ENCODE results near the gene COPG1.
A peak's percentile ranks its signal among the peaks of the same experiment; 100 is the strongest.

The COPG1 gene

DNA sequence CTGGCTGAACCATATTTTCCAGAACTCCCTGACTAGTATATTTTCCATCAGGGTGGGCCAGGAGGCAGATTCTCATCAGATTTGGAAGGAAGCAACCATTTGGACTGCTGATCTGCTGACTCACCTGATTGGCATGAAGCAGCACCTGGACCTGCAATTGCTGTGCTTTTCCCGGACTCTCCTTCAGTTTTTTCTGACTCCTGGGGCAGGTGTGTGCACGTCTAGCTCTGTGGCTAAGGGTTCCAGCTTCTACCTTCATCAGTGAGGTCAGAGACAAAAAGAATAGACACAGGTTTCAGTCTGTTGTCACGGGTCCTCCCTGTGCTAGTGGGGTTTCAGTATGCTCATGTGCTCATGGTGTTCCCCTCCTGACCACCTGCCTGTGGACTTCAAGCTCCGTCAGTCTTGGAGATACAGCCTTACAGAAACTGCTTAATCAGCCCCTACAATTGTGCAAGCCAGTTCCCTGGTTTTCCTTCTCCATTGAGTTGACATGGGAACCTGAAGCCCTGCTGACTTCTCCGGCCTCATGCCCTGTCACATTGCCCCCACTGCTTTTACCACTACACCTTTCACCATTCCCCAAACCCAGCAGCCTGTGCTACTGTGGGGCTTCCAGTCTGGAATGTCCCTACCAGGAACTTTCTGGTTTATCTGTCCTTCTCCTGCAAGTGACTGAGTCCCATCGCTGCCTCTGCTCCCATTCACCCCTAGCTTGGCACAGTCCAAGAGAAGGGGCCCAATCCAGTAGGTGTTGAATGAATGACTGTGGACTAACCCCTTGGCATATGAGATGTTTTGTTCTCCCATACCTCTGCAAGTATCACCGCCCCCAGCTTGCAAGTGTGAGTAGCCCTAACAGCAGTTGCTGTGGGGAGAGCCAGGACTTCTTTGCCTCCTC, 61.0 kb downstream of the COPG1 start:
- no peak for DNase-seq (ENCODE audit: low read depth, low spot score)
- no peak overlapping the region for H3K4me3 ChIP-seq (ENCODE audit: low read length)

DNA sequence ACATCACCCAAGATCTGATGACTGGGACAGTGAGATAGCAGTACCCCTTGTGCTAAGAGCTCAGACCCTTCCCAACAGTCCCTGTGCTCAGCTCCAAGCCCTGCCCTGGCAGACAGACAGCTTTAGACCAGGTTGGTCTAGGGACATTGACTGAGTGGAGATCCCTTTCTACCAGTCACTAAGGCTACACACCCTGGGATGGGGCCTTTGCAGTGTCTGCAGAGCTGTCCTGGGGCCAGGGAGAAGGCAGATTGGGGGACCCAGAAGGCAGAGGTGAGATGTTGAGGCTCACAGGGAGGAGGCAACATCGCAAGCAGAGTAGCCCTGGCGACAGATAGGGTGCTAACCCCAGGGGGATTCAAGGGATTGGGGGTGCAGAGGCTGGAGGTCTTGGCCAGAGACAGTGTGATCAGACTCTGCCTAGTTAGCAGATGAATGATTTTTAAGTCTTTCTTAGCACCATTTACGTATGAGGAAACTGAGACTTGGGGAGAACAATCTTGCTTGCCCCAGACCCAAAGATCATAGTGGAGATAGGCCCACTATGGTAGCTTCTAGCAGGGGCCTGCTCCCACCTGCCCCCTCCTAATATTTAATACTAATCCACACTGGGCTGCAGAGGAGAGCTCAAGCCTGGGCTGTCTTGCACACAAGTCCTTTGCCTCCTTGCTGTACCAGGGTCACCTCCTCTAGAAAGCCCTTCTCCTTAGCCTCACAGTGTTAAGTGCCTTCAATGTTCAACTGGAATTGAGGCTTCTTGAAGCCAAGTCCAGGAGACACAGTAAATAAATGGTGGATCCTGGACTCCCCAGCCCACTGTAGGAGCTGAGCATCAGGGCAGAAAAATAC, 61.9 kb downstream of the COPG1 start:
- no peak for DNase-seq (ENCODE audit: low read depth, low spot score)
- H3K4me3 ChIP-seq (ENCODE audit: low read length) = no peak overlapping the region

DNA sequence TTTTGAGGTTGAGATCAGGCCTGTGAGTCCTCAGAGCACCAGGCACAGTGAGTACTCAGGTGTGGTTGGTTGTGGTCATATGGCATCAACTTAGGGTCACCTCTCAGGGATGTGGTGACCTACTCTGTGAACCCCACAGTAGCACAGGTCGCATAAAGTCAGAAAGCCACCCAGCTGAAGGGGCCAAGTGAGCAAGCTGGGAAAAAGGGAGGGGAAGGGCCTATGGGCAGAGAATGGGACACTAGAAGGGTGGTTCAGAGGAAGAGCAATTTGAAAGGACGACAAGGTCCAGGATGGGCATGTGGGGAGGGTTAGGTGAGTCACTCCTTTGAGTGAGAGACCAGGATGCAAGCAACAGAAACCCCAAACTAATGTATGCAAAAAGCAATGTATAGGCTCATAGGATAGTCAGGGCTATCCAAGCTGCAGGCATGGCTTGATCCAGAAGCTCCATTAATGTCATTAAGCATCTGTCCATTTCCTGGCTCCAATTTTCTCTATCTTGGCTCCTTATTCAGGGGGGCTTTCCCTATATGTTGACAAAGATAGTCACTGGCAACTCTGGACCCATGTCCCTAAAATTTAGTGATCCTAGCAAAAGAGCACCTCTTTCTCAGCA, 62.7 kb downstream of the COPG1 start:
- no peak for DNase-seq (ENCODE audit: low read depth, low spot score)
- H3K4me3 ChIP-seq (ENCODE audit: low read length) = no peak overlapping the region

DNA sequence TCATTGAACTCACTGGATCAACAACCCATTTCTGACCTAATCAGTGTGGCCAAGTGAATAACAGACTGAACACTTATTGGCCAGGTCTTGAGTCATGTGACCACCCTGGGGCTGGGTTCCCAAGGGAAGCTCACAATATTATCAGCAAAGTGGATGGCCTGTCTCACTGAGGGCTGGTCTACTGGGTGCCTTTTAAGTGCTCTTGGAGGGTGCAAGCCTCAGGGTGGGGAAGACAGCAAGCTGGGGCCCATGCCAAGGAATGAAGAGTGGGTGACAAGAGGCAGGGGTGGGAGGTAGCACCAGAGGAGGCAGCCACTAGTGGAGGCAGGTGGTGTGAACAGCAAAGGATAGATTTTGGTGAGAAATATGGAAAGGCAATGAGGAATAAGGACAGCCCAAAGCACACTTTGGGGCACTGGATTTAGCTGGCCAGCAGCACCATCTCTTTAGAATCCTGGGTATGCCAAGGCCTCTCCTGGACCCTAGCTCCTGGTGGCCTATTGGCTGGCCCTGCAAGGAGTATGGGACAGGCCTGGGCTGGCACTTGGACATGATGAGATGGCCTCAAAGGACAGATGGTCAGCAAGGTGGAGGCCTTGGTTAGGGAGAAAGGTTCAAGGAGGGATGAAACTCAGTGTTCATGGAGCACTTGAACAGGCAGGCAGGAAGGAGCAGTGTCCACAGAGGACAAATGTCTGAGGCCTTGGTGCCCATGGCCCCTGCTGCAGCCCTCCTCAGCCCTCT, 63.4 kb downstream of the COPG1 start:
- DNase-seq (ENCODE audit: low read depth, low spot score) = no peak
- H3K4me3 ChIP-seq (ENCODE audit: low read length) = no peak overlapping the region

DNA sequence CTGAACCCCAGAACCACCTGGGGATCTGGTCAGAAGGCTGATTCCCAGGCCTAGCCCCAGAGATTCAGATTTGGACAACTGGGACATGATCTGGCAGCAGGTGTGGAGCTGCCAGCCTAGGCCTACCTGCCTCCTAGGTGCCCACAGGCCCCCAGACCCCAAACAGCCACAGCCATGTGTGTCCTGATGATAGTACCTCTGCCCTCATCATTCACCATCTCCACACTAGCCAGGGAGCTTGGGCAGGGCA, 63.9 kb downstream of the COPG1 start:
- H3K4me3 ChIP-seq (ENCODE audit: low read length) = no peak overlapping the region
- DNase-seq (ENCODE audit: low read depth, low spot score) = no peak

DNA sequence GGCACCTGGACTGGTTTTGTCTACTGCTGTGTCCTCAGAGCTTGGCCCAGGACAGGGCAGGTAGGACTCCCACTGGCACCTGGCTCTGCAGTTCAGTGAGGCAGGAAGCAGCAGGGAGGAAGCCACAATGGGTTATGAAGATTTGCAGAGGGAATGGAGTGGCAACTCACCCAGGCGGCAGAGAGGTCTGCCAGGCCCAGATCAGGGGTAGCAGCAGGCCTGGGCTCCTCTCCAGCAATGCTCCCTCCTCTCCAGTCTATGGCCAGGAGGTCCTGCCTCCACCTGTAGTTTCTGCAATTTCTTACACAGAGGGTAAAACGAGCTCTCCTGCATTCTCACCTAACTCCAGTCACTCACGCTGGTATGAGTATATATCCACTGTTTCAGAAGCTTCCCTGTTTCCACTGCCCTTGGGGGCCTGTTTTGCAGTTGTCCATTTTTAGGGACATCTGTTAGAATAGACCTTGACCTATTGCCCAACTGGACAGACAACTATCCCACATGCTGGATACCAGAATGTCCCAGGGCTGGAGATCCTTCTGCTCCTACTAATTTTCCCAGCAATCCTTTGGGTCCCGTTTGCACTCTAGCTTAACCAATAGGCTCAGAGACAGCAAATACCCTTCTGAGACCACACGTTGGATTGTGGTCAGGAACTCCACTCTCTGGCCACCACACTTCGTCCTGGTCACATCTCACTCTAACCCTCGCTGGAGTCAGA, 64.4 kb downstream of the COPG1 start:
- H3K4me3 ChIP-seq (ENCODE audit: low read length) = peak overlapping the region; percentile 90
- no peak for DNase-seq (ENCODE audit: low read depth, low spot score)

DNA sequence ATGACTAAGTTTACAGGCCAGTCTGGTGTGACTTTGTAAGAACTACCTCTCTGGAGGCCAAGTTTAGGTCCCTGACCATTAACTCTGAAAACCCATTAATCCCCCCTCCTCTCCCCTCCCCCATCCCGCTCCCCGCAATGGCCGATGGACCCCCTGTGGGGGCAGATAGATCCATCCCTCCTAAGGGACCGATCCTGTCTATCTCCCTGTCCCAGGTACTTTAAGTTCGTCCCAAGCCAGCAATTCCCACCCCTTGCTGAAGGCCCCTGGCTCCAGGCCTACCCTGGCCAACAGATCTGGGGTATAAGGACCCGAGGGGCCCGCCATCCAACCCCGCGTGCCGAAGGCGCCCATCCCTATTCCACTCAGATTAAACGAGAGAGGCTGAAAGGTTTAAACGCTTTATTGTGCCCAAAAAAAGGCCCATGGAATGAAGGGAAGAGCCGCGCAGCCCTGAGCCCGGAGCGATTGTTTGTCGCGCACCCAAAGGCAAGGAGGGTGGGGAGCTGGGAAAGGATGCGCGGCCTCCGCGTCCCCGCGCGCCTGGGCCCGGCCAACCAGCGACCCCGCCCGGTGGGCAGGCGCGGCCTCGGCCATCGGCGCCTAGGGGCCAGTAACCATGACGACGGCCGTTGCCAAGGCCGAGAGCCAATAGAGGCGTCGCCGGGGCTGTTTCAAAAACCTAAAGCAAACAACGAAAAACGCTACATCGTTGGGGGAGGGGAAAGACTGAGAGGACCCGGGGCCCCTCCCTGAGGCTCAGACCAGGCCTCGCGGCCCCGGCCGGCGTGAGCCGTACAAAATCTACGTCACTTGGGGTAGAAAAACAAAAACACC, 65.2 kb downstream of the COPG1 start:
- H3K4me3 ChIP-seq (ENCODE audit: low read length) = peak overlapping the region; percentile 90
- no peak for DNase-seq (ENCODE audit: low read depth, low spot score)

DNA sequence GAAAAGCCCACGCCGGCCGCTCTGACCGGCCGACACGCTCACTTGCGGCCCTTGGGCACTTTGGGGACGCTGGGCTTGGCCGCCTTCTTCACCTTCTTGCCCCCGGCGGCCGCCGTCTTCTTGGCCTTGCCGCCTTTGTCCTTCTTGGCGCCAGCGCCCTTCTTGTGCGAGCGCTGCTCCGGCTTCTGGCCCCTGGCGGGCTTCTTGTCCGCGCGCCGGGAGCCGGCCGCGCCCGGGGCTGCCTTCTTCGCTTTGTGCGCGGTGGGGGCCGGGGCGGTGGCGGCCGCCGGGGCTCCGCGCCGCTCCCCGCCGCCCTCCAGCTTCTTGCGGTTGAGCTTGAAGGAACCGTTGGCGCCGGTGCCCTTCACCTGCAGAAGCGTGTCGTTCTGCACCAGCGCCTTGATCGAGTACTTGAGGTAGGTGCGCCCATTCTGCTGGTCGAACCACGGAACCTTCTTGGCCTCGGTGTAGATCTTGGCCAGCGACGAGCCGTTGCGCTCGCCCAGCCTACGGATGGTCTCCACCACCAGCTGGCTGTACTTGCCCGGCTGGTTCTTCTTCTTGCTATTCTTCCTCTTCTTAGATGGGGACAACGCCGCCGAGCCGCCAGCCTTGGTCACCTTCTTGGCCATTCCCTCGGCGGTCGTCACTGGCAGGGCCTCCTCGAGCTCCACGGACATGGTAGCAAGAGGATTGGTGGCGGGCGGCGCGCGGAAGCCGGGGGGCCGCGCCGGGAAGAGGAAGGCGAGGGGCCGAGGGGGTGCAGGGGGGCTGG, 66.0 kb downstream of the COPG1 start:
- peak overlapping the region; percentile 90 for H3K4me3 ChIP-seq (ENCODE audit: low read length)
- DNase-seq (ENCODE audit: low read depth, low spot score) = no peak

DNA sequence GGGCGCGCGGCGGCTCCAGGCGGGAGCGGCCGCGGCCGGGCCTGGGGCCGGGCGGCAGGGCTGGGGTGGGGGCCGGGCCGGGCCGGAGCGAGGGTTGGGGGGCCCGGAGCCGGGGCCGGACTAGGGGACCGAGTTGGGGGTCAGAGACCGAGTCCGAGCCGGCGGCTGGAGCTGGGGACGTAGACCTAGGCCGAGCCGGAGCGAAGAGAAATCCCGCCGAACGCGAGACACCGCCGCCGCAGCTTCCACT, 66.5 kb downstream of the COPG1 start:
- peak overlapping the region; percentile 90 for H3K4me3 ChIP-seq (ENCODE audit: low read length)
- no peak for DNase-seq (ENCODE audit: low read depth, low spot score)

DNA sequence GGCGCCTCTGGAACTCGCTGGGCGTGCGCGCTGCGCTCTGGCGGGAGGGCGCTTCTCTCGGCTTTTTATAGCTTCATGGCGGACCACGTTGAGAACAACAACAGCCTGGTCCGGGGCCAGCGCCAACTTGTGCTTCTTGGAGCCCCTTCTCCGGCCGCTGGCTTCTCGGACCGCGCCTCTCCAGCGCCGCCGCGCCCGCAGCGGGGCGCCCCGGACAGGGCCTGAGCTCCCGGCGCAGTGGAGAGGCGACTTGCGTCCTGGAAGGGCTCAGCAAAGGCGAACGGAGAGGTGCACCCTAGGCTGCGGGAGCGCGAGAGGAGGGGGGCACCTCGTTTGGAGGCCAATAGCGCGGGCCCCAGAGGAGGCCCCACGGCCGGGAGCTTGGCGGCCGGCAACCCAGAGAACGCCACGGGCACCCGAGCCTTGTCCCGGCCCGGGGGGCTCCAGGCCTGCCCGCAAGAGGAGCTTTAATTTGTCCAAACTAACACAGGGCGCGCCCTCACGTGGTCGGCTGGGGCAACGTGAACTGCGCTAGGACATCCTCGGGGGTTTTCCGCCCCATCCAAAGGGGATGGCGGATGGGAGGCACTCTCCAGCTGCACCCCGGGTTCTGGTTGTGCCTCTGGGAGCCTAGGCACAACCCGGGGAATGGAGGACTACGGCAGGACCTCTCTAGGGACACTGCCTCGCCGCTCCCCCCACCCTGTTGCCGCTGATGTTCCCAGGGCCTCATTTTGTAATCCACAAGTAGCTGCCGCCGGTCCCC, 67.0 kb downstream of the COPG1 start:
- peak; percentile 71 for DNase-seq (ENCODE audit: low read depth, low spot score)
- peak overlapping the region; percentile 90 for H3K4me3 ChIP-seq (ENCODE audit: low read length)

DNA sequence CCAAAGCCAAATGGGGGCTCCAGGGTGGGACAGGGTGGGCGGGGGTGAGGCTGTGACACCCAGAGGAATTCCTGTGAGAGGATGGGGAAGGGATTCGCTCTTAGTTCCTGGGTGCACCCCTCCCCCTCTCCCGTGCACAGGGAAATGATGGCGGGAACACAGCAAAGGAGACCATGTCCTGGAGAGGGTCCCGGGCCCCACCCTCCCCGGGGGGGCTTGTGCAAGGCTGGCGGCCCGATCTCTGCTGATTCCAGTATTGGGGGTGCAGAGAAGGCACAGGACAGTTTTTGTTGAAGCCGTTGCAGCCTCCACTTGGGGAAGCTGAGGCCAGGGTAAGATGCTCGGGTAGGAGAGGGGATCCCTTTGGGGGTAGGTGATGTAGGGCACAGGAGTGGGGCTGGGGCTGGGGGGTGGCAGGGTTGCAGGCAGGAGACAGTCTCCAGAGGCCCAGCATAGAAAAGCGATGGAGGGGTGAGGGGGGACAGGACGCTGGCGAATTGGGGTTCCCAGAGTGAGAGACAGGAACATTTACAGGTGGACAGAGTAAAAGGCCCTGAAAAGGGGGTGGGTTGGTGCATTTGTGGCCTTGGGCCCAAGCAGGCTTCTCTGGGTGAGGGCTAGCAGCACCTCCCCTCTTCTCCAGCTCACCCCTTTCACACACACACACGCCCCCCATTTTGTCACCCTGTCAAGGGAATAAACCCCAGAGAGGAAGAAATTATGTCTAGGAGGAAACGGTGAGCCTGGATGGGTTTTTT, 67.8 kb downstream of the COPG1 start:
- DNase-seq (ENCODE audit: low read depth, low spot score) = no peak
- H3K4me3 ChIP-seq (ENCODE audit: low read length) = peak overlapping the region; percentile 90

DNA sequence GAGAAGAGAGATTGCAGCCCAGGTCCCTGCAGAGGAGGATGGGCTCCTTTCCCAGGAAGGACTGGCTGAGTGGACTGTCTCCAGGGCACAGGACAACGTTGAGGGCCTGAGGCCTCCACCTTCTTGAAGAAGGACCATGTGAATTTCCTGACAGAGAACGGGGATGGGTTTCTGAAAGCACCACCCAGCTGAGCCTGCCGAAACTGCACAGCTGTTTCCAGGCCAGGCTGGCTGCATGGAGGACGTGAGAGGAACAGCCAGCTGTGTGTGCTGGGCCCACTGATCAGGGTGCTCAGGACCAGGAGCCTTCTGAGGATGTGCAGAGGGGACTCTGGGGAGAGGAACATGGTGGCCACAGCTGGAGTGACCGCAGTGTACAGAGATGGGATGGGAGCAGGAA, 68.4 kb downstream of the COPG1 start:
- no peak overlapping the region for H3K4me3 ChIP-seq (ENCODE audit: low read length)
- no peak for DNase-seq (ENCODE audit: low read depth, low spot score)

DNA sequence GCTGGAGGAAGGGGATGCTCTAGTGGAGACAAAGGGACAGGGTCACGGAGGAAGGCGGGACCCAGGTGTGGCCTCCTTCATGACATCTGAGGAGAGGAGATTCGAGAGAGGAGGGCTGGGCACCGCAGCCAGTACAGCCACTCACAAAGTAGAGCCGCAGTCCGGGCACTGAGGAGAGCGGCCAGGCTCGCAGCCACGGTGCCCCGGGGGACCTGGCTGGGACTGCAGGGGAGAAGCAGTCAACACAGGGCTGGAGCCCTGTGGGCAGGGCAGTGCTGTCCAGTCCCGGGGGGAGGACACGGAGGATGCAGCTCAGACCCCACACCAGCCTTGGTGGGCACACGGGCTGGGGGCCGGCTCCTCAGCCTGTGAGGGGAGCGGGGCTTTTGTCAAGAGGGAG, 69.5 kb downstream of the COPG1 start:
- H3K4me3 ChIP-seq (ENCODE audit: low read length) = no peak overlapping the region
- DNase-seq (ENCODE audit: low read depth, low spot score) = no peak

DNA sequence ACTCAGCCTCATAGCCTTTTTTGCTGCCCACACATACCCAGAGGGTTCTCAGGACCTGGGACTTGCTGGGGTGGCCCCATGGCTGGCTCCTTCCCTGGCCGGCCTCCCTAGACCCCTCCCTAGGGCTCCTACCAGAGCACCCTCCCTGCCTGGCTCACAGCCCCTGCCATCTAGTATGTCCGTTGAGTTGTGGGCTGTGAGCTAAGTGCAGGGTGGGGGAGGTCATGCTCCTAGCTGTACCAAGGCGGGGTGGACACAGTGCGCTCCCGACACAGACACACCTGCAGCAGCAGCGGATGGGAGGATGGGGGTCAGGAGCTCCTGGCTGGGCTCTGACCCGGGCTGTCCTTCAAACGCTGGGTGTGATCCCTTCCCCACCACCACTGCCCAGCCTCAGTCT, 70.9 kb downstream of the COPG1 start:
- H3K4me3 ChIP-seq (ENCODE audit: low read length) = no peak overlapping the region
- DNase-seq (ENCODE audit: low read depth, low spot score) = no peak

DNA sequence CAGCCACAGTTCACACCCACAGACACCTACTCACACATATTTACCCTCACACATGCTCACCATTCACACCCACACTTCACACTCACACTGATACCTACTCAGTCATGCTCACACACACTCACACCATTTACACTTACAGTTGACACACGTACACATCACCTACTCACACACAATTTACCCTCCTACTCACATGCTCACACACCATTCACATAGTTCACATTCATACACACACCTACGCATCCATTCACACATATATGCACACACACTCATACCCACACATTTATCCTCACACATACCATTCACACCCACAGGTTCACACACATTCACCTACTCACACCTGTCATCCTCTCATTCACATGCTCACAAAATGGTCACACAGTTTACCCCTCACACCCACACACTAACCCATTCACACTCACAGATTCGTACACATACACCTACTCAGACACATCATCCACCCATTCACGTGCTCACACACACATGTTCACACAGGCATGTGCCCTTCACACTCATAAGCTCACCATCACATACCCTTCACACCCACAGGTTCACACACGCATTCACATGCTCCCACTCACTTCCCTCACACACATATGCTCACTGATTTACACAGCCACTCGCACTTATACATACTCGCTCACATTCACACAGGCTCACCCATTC, 71.5 kb downstream of the COPG1 start:
- H3K4me3 ChIP-seq (ENCODE audit: low read length) = no peak overlapping the region
- DNase-seq (ENCODE audit: low read depth, low spot score) = no peak

DNA sequence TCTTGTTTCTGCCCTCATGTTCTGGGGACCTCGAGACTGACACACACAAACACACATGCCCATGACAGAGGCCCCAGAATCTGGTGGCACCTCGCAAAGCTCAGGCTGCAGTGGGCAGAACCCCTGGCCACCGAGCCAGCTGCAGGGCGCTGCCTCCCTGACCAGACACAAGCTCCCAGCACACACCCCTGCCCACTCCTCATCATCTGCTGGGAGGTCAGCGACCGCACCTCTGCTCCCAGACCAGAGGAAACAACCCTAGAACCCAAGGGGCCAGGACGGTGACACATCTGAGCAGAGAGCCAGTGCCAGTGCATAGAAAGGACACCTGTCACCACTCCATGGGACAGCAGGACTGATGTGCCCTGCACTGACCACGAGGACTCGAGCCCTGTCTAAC, 72.5 kb downstream of the COPG1 start:
- no peak for DNase-seq (ENCODE audit: low read depth, low spot score)
- H3K4me3 ChIP-seq (ENCODE audit: low read length) = no peak overlapping the region

Measured in Jurkat, Clone E6-1 (cell line).